CD4-positive, alpha-beta T cell treated with Interleukin-2 at 100 ng/mL for 4 hours (primary cell): ENCODE measurements around the gene COL9A1.
A peak's percentile ranks its signal among the peaks of the same experiment; 100 is the strongest.

ENCODE experiments used
- DNase-seq: peaks from one replicate; pipeline ENCODE4 v3.0.0-alpha.2; 2020; ENCODE audit warnings: low spot score

Gene COL9A1

DNA sequence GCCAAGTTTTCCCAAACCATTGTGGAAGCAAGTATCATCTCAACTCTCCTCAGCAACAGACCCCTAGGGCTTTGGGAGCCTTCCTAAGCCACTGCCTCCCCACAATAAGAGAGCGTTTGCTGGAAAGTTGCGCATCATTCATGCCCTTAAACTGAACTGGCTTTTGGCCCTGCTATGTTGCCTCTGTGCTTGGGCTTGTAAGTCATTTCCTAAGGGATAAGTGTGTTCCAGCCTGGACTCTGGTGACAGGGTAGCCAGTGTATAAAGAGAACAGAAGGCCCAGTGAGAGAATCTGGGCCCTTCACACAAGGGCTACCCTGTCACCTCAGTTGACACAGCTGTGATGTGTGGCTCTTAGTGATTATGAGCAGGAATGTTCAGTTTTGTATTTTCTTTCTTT lies 77.8 kb downstream of the COL9A1 start:
- DNase-seq = no peak

- DNase-seq = no peak
These were observed 80.5 kb downstream of the COL9A1 start for GRCh38 chr6:70222439-70222749.

DNA sequence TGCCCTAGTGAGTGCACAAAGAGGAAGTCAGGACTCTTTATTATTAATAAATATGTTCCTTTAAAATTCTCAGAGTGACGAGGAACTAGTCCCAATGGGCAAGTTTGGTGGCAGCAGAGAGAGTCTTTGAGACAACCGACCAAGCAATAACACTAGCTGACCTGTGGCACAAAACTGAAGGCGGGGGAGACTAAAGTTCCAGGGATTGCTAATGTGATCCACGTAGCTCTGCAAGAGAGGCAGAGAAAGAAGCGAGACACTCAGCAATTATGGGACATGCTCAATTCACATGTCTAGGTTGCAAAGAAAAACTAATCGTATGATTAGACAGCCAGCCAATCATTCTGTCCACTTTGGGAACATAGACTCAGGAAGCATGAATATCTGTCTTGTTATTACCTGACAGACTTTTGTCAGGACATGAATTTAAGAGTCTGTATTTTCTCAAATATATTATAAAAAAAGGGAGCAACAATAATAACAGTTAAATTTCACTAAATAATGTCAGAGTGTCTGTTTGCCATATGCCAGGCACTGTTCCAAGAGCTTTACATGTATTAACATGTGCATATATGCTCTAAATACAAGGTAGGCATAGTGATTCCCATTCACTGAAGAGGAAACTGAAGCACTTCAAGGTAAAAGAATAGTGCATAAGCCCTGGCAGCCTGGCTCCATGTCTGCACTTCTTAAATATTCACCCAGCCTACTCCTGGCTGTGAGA lies 81.0 kb downstream of the COL9A1 start:
- DNase-seq = no peak

- DNase-seq = peak; percentile 3
These were observed 81.7 kb downstream of the COL9A1 start for GRCh38 chr6:70221025-70221714.

DNA sequence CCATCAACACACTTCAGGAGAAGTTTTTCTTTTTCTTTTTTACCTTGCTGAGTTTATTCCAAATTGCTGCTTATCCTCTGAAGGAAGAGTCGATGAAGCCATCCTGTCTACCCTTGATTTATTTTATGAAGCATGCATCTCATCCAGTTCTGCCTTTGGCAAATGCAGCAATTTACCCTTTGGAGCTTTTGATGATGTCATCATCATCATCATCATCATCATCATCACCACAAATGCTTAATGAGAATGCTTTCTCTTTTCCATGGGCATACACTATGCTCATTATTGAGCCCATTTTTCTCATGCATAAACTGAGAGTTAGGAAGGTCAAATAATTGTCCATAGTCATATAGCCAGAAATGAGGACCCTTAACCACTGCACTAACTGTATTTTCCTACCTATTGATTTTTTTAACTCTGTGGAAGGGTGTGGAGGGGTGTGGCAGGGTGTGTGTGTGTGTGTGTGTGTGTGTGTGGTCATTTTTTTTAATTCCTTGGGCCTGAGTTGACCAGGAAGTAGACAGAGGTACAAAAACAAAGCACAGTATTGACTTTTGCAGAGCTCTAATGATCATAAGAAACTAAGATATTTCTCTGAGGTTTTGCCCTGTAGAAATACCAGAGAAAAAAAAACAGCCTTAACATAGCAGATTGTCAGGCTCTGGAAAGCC lies 82.8 kb downstream of the COL9A1 start:
- no peak for DNase-seq

DNA sequence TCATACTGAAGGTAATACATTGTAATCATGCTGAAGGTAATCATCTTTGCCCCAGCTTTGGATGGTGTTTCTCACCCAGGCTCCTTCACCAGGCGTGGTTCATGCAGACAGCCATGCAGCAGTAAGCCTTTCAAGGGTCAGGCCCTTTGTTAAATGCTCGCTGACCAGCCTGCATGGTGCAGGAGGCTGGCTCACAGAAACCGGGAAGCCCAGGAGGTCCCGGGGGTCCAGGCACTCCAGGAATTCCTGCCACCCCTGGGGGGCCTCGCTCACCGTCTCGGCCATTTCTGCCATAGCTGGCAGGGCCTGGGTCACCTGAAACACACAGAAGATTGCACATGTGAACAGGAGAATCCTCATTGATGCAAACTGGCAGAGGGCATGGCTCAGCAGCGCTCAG lies 86.1 kb downstream of the COL9A1 start:
- no peak for DNase-seq

- DNase-seq = no peak
These were observed 87.3 kb downstream of the COL9A1 start for GRCh38 chr6:70215460-70216108.

- no peak for DNase-seq
These were observed 92.4 kb downstream of the COL9A1 start for GRCh38 chr6:70210462-70210861.

DNA sequence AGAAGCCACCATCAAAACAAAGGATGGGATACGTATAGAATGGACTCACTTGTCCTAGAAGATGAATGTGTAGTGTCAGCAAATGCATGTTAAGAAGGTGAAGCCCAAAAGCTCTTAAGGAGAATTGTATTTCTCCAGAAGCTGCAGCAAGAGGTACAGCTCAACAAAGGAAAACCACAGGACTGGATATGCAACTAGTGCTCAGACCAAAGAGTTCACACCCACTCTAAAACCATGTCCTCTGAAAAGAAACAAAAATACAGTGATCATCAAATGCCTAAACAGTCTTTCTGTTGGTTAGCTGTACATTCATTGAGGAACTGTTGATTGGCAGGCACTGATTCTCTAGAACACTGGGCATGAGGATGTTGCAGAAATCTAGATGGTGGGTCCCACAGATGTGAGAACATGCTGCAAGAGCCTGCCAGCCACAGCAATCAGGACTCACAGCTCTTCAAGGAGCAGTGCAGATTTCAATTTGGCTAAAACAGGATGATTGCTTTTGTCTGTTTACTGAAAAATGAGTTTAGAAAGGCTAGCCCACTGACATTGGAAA lies 94.6 kb downstream of the COL9A1 start:
- DNase-seq = no peak

- no peak for DNase-seq
These were observed 104.1 kb downstream of the COL9A1 start for GRCh38 chr6:70198785-70199184.

DNA sequence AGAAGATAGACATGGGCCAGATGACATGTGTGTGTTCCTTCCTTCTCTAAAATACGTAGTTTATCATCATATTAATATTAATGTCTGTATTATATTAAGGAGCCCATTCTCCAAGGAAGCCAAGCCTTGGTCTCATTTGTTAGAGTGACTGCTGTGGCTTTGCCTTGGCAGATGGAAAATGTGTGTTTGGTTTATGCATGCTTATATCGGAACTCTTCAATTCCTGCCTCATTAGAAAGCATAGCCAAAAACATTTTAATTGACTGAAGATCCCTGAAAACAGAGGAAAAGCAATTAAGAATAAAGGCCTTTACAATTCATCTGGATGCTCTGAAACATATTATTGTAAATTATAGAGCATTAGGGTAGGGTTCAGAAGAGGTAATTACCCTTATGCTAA lies 106.4 kb downstream of the COL9A1 start:
- no peak for DNase-seq

DNA sequence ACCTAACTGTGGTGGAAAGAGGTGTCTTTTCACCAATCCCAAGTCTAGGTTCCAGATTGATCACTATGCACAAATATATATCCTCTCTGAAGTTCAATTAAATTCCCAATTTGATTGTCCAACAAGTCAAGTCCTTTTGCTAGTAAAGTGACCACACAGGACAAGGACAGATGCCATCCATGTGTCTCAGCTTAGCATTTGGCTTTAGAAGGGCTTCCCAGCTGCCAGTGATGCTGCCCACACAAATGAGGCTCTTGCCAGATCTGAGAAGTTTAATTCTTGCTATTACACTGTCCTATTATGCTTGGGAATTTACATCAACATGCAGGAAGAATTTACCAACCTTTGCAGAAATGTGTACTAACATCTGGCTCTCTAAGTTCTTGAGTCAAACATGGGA lies 108.5 kb downstream of the COL9A1 start:
- no peak for DNase-seq

DNA sequence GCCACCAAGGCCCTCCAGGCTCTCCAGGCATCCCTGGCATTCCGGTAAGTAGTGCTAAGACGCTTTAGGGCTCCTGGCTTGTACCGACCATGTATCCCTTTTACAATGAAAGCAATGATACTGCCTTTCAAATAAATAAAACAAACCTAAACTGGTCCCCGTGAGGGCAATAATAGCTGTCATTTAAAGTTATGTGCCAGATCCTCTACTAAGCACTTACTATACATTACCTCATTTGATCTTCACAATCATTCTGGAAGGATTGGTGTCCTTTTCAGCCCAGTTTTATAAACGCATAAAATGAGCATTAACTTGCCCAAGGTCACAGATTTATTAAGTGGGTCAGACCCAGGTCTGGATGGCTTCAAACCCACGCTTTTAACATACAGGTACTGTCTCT lies 114.7 kb downstream of the COL9A1 start:
- no peak for DNase-seq

GRCh38 chr6:70186461-70186860 lies 116.4 kb downstream of the COL9A1 start:
- no peak for DNase-seq

- DNase-seq = no peak
These were observed 118.2 kb downstream of the COL9A1 start for GRCh38 chr6:70184723-70185122.

DNA sequence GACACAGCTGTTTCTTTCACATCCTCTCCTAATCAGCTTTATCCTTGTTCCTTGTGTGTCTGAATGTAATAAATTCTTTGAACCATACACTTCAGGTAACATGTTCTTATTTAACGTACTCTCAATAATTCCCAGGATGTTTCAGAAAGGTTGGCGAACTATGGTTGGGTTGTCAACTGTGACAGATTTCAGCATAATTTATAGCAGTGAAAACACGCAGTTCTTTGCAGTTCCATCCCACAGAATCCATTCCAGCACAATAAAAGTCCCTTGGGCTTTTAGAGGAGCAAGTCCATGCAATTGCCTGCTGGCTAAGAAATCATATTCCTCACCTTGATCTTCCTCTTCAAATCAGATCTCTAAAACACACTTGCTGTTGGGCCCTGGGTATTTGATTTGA lies 119.3 kb downstream of the COL9A1 start:
- no peak for DNase-seq

DNA sequence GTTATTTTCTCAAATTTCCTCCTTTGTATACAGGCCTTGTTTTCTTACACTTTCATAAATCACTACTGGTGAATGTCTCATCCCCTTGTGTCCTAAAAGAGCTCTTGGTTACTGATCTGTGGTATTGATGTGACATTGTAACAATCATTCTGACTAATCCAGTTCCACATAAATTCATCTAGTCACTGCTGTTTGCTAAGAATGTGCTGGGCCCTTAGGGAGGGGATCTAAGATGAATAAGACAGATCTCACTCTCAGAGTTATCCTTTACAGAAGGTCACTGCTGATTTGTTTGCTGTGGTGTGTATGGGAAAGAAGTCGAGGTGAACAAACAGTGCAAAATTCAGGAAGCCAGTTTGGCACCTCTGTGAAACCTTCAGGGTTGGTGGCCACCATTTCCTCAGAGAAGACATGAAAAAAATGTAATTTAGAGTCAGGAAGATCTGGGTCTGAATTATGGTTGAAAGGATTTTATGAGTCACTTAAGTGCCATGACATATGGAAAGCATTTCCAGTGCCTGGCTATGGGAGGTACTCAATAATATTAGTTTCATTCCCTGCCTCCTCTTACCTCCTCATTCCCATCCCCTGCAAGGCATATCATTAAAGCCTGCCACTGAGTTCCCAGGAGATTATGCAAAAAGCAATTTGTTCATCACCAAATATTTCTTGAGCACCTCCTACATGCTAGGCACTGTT lies 121.8 kb downstream of the COL9A1 start:
- DNase-seq = no peak

- no peak for DNase-seq
These were observed 122.5 kb downstream of the COL9A1 start for GRCh38 chr6:70180183-70180900.

DNA sequence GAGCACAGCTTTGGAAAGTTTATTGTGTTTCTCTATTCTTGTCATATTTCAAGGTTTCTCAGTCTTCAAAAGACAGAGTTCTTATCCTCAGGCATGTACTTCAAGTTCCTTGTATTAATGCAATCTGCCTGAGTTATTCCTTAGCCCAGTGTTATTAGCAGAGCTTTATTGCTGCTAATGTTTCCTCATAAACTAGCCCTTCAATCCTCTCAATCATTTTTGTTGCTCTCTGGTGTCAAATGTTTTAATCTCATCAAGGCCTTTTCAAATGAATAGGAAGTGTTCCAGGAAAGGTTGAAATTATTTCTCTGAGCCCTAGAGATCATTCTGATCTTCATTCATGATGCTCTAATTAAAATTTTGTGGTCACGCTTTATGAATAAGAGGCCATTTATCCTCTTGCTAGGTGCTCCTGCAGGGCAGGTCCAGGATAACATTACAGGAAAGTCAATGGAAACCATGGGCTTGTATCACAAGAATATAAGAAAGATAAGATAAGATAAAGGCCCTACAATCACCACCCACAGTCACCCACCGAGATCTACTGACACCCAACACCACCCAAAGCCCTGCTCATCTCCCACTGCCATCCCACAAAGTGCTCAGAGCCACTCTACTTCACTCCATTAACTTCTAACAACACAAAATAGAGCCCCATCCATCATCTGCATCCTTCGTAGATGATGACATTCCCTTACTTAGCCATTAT lies 125.9 kb downstream of the COL9A1 start:
- no peak for DNase-seq

- DNase-seq = no peak
These were observed 127.1 kb downstream of the COL9A1 start for GRCh38 chr6:70175770-70176169.

GRCh38 chr6:70172252-70172651 lies 130.6 kb downstream of the COL9A1 start:
- DNase-seq = no peak
